Aorta (tissue), 5 donors: ENCODE results near the gene RSRC1. TPM values are rescaled to one million over a fixed set of nuclear protein-coding genes. Genes with fewer than 3 reads are reported as not detected.

ENCODE experiments used
- ATAC-seq: fragments of 200-7000 bp; cut with Tn5 transposase; one replicate; pipeline ENCODE4 v1.9.1; 2022; ENCODE audit warnings: moderate library complexity; ENCODE audit not compliant: low FRiP score
- DNase-seq, 2 donors: peaks; one replicate each; pipeline ENCODE4 v3.0.0-alpha.2; 2020
- H3K27ac ChIP-seq, 2 donors: one replicate each; pipeline ENCODE4 v1.5.1; 2013; ENCODE audit warnings: low read length in 2 of 2, mild to moderate bottlenecking in 2 of 2, moderate library complexity in 2 of 2, control low read depth in 1 of 2, inconsistent platforms in 1 of 2, low read depth in 1 of 2
- H3K27me3 ChIP-seq, 2 donors: one replicate each; pipeline ENCODE4 v1.6.1; 2013; ENCODE audit warnings: control low read depth in 1 of 2, low read length in 1 of 2, mild to moderate bottlenecking in 1 of 2, moderate library complexity in 1 of 2; ENCODE audit not compliant: insufficient read depth in 2 of 2, control insufficient read depth in 1 of 2
- H3K36me3 ChIP-seq, 2 donors: one replicate each; pipeline ENCODE4 v1.6.1; 2013; ENCODE audit warnings: control low read depth in 1 of 2, low read length in 1 of 2, mild to moderate bottlenecking in 1 of 2; ENCODE audit not compliant: insufficient read depth in 2 of 2, control insufficient read depth in 1 of 2
- H3K4me1 ChIP-seq, 2 donors: one replicate each; pipeline ENCODE4 v1.6.1; 2013; ENCODE audit warnings: low read length in 2 of 2, control low read depth in 1 of 2, mild to moderate bottlenecking in 1 of 2, moderate library complexity in 1 of 2; ENCODE audit not compliant: insufficient read depth in 2 of 2, control insufficient read depth in 1 of 2
- H3K4me3 ChIP-seq, 2 donors: one replicate each; pipeline ENCODE4 v1.5.1; 2013; ENCODE audit warnings: low read length in 2 of 2, control low read depth in 1 of 2, mild to moderate bottlenecking in 1 of 2
- H3K9me3 ChIP-seq: one replicate; pipeline ENCODE4 v1.6.1; 2013; ENCODE audit warnings: mild to moderate bottlenecking, low read length; ENCODE audit not compliant: control insufficient read depth
- WGBS, 2 donors: extraction: QIAGEN DNeasy Blood & Tissue Kit; methylation state at CpG; one replicate each; pipeline ENCODE4 v1.1.7; 2013; 5-methylcytosine and 5-hydroxymethylcytosine counted together
- intact Hi-C, 2 donors: fragments of 100-400 bp; cut with DNase I; formaldehyde crosslinking; loops; one replicate each; pipeline versions ENCODE4 v1.14.2 to v1.15.0; 2022
- polyA plus RNA-seq, 2 donors: library from polyadenylated mRNA; stranded (reverse); fragments of 200-250 nt; gene quantifications; one replicate each; pipeline ENCODE4 v1.2.3, GENCODE V29; 2013
- total RNA-seq, 2 donors: library from RNA; stranded (reverse); fragmentation: NEBNext Ultra II Directional; extraction: Animal tissue kit (Norgen Biotek cat#: 25700); gene quantifications; one replicate each; pipeline ENCODE4 v1.2.1, GENCODE V29; 2021
- donor health status: healthy with polysubstance abuse.
- donor health status: Bipolar disorder and iron deficiency.
- donor health status: DM: no; HTN: no; CAD: no.
- donor health status: DM: no; HTN: no; CAD: no.
- donor health status: DM: yes; HTN: yes; CAD: no.

The RSRC1 gene
- total and polyA plus RNA-seq, 4 donors: 17.3 to 39.4 (median 28.4) TPM

GRCh38 chr3:158355623-158356588 is 246.0 kb downstream of the RSRC1 start:
- ATAC-seq (no peak), DNase-seq (no peak)
- intact Hi-C loops: no loop called here
- H3K36me3 ChIP-seq: no peaks in the 10 kb centered on the region
- H3K4me3 ChIP-seq: no peak overlapping the region
- H3K27ac ChIP-seq: no peak overlapping the region
- 96 to 97% methylated on average over 4 of the region's 4 CpGs for WGBS, 2 donors
- no peaks in the 10 kb centered on the region for H3K27me3 ChIP-seq
- H3K4me1 ChIP-seq: no peaks in the 10 kb centered on the region
- no peaks in the 10 kb centered on the region for H3K9me3 ChIP-seq

GRCh38 chr3:158359339-158359738 is 249.4 kb downstream of the RSRC1 start:
- Histone ChIP-seq H3K4me3 (no peak overlapping the region), H3K4me1 (no peaks in the 10 kb centered on the region), H3K36me3 (no peaks in the 10 kb centered on the region), H3K9me3 (no peaks in the 10 kb centered on the region), H3K27me3 (no peaks in the 10 kb centered on the region), H3K27ac (no peak overlapping the region)
- no peak for DNase-seq
- WGBS, 2 donors: 83 to 89% methylated on average over 6 of the region's 6 CpGs
- intact Hi-C loops: no loop called here
- ATAC-seq: no peak

- ATAC-seq (peak; percentile 33), DNase-seq (no peak)
- 96 to 97% methylated on average over 11 of the region's 11 CpGs for WGBS, 2 donors
- H3K4me1 ChIP-seq: no peaks in the 10 kb centered on the region
- H3K36me3 ChIP-seq: no peaks in the 10 kb centered on the region
- no peak overlapping the region for H3K4me3 ChIP-seq
- intact Hi-C loops: no loop called here
- no peak overlapping the region for H3K27ac ChIP-seq
- H3K27me3 ChIP-seq: no peaks in the 10 kb centered on the region
- H3K9me3 ChIP-seq: no peaks in the 10 kb centered on the region
Measured at GRCh38 chr3:158360756-158361448, 251.0 kb downstream of the RSRC1 start.

GRCh38 chr3:158368271-158368670 is 258.4 kb downstream of the RSRC1 start:
- intact Hi-C loops: no loop called here
- Histone ChIP-seq H3K4me1 (no peaks in the 10 kb centered on the region), H3K27me3 (no peaks in the 10 kb centered on the region), H3K27ac (no peak overlapping the region), H3K4me3 (no peak overlapping the region), H3K36me3 (no peaks in the 10 kb centered on the region), H3K9me3 (no peaks in the 10 kb centered on the region)
- WGBS, 2 donors: 69 to 80% methylated on average over 2 of the region's 2 CpGs
- no peak for ATAC-seq
- no peak for DNase-seq

GRCh38 chr3:158369279-158369678 is 259.4 kb downstream of the RSRC1 start:
- ATAC-seq (no peak), DNase-seq (no peak)
- Histone ChIP-seq H3K9me3 (no peaks in the 10 kb centered on the region), H3K4me3 (no peak overlapping the region), H3K4me1 (no peaks in the 10 kb centered on the region), H3K36me3 (no peaks in the 10 kb centered on the region), H3K27me3 (no peaks in the 10 kb centered on the region), H3K27ac (no peak overlapping the region)
- WGBS, 2 donors: 84 to 92% methylated on average over 1 of the region's 1 CpG
- intact Hi-C loops: no loop called here

- no peak for ATAC-seq
- 81 to 87% methylated on average over 4 of the region's 4 CpGs for WGBS, 2 donors
Measured at GRCh38 chr3:158379517-158379916, 269.6 kb downstream of the RSRC1 start.

GRCh38 chr3:158381262-158381868 is 271.5 kb downstream of the RSRC1 start:
- intact Hi-C loops: no loop called here
- ATAC-seq: no peak
- Histone ChIP-seq H3K27ac (no peak overlapping the region), H3K9me3 (no peaks in the 10 kb centered on the region), H3K27me3 (no peaks in the 10 kb centered on the region), H3K36me3 (no peaks in the 10 kb centered on the region), H3K4me3 (no peak overlapping the region), H3K4me1 (no peaks in the 10 kb centered on the region)
- WGBS, 2 donors: 97% methylated on average over 2 of the region's 2 CpGs
- DNase-seq: no peak

More at GRCh38 chr3:158379517-158379916, 269.6 kb downstream of the RSRC1 start:
- no peak for DNase-seq
- Histone ChIP-seq H3K27ac (no peak overlapping the region), H3K9me3 (no peaks in the 10 kb centered on the region), H3K36me3 (no peaks in the 10 kb centered on the region), H3K4me3 (no peak overlapping the region), H3K27me3 (no peaks in the 10 kb centered on the region), H3K4me1 (no peaks in the 10 kb centered on the region)
- intact Hi-C loops: no loop called here

GRCh38 chr3:158382479-158382878 is 272.6 kb downstream of the RSRC1 start:
- H3K4me1 ChIP-seq: no peaks in the 10 kb centered on the region
- intact Hi-C loops: no loop called here
- ATAC-seq (no peak), DNase-seq (no peak)
- no peaks in the 10 kb centered on the region for H3K9me3 ChIP-seq
- H3K27me3 ChIP-seq: no peaks in the 10 kb centered on the region
- no peak overlapping the region for H3K27ac ChIP-seq
- H3K4me3 ChIP-seq: no peak overlapping the region
- no peaks in the 10 kb centered on the region for H3K36me3 ChIP-seq
- 65 to 67% methylated on average over 2 of the region's 2 CpGs for WGBS, 2 donors
